ENCODE data around the gene HSH2D.

Gene HSH2D

GRCh38 chr19:16193466-16193865, 50.0 kb downstream of the HSH2D start:
- no peak for DNase-seq (ENCODE audit: low read depth in 1 of 2, low spot score in 1 of 2)
- no peak for TF ChIP-seq JUND (IDR thresholded peaks at IDR 0.05; ENCODE audit: low read depth)
- in situ Hi-C loops (cut with HindIII; ENCODE audit: low pct_unique_long_range_greater_than_20kb, low sequenced_read_pairs): no loop called here

GRCh38 chr19:16197188-16197621, 53.7 kb downstream of the HSH2D start:
- no peak for DNase-seq (ENCODE audit: low read depth in 1 of 2, low spot score in 1 of 2)
- in situ Hi-C loops (cut with HindIII; ENCODE audit: low pct_unique_long_range_greater_than_20kb, low sequenced_read_pairs): no loop called here
- no peak for TF ChIP-seq JUND (IDR thresholded peaks at IDR 0.05; ENCODE audit: low read depth)

- no peak for TF ChIP-seq JUND (IDR thresholded peaks at IDR 0.05; ENCODE audit: low read depth)
- in situ Hi-C loops (cut with HindIII; ENCODE audit: low pct_unique_long_range_greater_than_20kb, low sequenced_read_pairs): no loop called here
- peak; percentile 90 to 96 for DNase-seq (ENCODE audit: low read depth in 1 of 2, low spot score in 1 of 2)
Measured at GRCh38 chr19:16197622-16198369, 54.3 kb downstream of the HSH2D start, which contains the start of gene AP1M1. Gene AP1M1, plus strand, starts transcription at chr19:16197911. Its CDS starts 116 bp downstream, at chr19:16198027.

- DNase-seq (ENCODE audit: low read depth in 1 of 2, low spot score in 1 of 2): no peak
- no peak for TF ChIP-seq JUND (IDR thresholded peaks at IDR 0.05; ENCODE audit: low read depth)
- in situ Hi-C loops (cut with HindIII; ENCODE audit: low pct_unique_long_range_greater_than_20kb, low sequenced_read_pairs): no loop called here
Measured at GRCh38 chr19:16198370-16198651, 54.8 kb downstream of the HSH2D start.

GRCh38 chr19:16199275-16199932, 55.9 kb downstream of the HSH2D start:
- in situ Hi-C loops (cut with HindIII; ENCODE audit: low pct_unique_long_range_greater_than_20kb, low sequenced_read_pairs): no loop called here
- TF ChIP-seq JUND (IDR thresholded peaks at IDR 0.05; ENCODE audit: low read depth): no peak
- no peak for DNase-seq (ENCODE audit: low read depth in 1 of 2, low spot score in 1 of 2)

- TF ChIP-seq JUND (IDR thresholded peaks at IDR 0.05; ENCODE audit: low read depth): no peak
- in situ Hi-C loops (cut with HindIII; ENCODE audit: low pct_unique_long_range_greater_than_20kb, low sequenced_read_pairs): no loop called here
- DNase-seq (ENCODE audit: low read depth in 1 of 2, low spot score in 1 of 2): no peak
Measured at GRCh38 chr19:16200038-16201010, 56.8 kb downstream of the HSH2D start.

- DNase-seq (ENCODE audit: low read depth in 1 of 2, low spot score in 1 of 2): no peak
- TF ChIP-seq JUND (IDR thresholded peaks at IDR 0.05; ENCODE audit: low read depth): no peak
- in situ Hi-C loops (cut with HindIII; ENCODE audit: low pct_unique_long_range_greater_than_20kb, low sequenced_read_pairs): no loop called here
Measured at GRCh38 chr19:16201011-16201391, 57.5 kb downstream of the HSH2D start.

GRCh38 chr19:16202320-16203255, 59.1 kb downstream of the HSH2D start:
- DNase-seq (ENCODE audit: low read depth in 1 of 2, low spot score in 1 of 2): no peak
- in situ Hi-C loops (cut with HindIII; ENCODE audit: low pct_unique_long_range_greater_than_20kb, low sequenced_read_pairs): no loop called here
- TF ChIP-seq JUND (IDR thresholded peaks at IDR 0.05; ENCODE audit: low read depth): no peak

- in situ Hi-C loops (cut with HindIII; ENCODE audit: low pct_unique_long_range_greater_than_20kb, low sequenced_read_pairs): no loop called here
- TF ChIP-seq JUND (IDR thresholded peaks at IDR 0.05; ENCODE audit: low read depth): no peak
- no peak for DNase-seq (ENCODE audit: low read depth in 1 of 2, low spot score in 1 of 2)
Measured at GRCh38 chr19:16203256-16204004, 59.9 kb downstream of the HSH2D start.

GRCh38 chr19:16204005-16204294, 60.5 kb downstream of the HSH2D start:
- no peak for TF ChIP-seq JUND (IDR thresholded peaks at IDR 0.05; ENCODE audit: low read depth)
- DNase-seq (ENCODE audit: low read depth in 1 of 2, low spot score in 1 of 2): no peak
- in situ Hi-C loops (cut with HindIII; ENCODE audit: low pct_unique_long_range_greater_than_20kb, low sequenced_read_pairs): no loop called here
